Transverse colon (tissue), 3 donors: ENCODE measurements around the gene DYNC1I1.

Experiments
- CTCF ChIP-seq, 5 experiments: fragments of 200-600 bp in 3 of 5; fragments of 450-650 bp in 2 of 5; sonication (generic) in 3 of 5; IDR thresholded peaks; 1 replicate in 2 of 5; 2 replicates in 3 of 5; pipeline ENCODE4 v1.5.1; 2016 to 2017; ENCODE audit warnings: antibody characterized with exemption in 5 of 5, inconsistent platforms in 3 of 5, mild to moderate bottlenecking in 2 of 5, moderate library complexity in 1 of 5
- EP300 ChIP-seq: sonication (generic); formaldehyde crosslinking; IDR thresholded peaks from one replicate; pipeline ENCODE4 v1.6.1; 2017; ENCODE audit warnings: antibody characterized with exemption, low read depth

GRCh38 chr7:95753440-95753839, 18.9 kb upstream of the DYNC1I1 start:
- no peak for TF ChIP-seq CTCF (IDR thresholded peaks at IDR 0.05)
- no peak for TF ChIP-seq EP300
